Measurements from ENCODE around the gene OST4.
A peak's percentile ranks its signal among the peaks of the same experiment; 100 is the strongest.

OST4 gene

DNA sequence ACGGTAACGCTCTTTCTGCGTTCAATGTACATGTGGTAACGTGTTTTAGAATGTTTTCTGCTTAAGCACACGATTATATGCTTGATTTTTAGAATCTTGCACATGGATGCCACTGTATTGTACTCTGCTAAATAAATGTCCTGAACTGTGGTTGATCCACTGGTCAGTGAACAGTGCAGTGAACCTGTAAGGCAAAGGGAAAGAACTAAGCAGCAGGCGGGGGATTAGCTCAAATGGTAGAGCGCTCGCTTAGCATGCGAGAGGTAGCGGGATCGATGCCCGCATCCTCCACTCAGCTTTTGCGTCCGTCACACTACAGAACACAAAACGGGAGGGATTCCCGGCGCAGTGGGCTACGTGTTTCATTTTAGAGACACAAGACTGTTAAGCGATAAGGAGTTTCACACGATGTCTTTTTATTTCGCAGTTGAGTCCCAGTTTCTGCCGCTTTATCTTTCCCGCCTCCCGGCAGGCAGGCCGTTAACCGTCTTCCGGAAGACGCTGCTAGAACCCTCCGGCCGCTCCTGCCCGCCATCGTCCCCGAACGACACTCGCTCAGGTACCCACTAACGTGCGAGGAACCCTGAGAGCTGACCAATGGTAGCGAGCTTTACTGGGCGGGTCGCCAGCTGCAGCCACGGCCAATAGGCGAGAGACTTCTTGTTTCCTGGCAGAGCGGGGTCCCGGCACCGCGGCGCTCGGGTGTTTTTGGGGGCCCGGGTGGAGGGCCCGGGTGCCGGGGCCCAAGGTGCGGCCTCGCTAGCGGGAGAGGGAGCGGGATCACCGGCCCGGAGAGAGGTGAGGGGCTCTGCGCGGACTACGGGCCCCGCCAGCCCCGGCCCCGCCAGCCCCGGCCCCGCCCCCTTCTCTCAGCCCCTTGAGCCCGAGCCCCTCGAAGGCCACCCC is 20.2 kb downstream of the OST4 start, which contains the start of gene AGBL5:
TSS of gene AGBL5 (plus strand) at position 673 of the 906 bp plus-strand sequence. CDS start 1,291 bp downstream, outside the sequence.
- peak; percentile 95 for DNase-seq

DNA sequence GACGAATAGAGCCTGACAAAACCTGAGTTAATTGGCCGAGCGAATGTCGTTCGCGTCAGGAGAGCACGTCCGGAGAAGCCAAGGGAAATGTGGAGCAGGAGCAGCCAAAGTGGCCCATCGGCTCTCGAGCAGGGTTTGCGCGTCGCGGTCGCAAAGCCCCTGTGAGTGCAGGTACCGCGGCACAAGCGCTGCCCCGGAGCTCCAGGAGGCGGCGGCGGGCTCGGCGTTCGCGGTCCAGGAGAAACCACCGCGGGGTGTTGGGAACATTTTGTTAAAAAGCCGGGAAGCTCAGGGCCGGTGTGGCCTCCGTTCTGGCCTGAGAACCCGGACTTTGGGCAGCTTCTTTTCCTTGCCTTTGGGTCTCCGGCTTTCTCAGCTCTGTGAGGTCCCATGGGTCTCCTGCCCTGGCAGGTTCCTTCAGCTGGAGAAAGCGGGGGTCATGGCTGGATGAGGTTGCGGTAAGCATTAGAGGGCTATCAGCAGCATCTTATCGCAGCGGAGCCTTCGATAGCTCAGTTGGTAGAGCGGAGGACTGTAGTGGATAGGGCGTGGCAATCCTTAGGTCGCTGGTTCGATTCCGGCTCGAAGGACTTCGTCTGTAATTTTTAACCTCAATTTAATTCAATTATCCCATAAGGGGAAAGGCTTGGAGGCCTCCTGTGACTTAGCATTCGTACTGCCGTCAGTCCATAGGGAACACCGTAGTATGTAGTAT is 21.0 kb downstream of the OST4 start:
- DNase-seq = peak; percentile 90

DNA sequence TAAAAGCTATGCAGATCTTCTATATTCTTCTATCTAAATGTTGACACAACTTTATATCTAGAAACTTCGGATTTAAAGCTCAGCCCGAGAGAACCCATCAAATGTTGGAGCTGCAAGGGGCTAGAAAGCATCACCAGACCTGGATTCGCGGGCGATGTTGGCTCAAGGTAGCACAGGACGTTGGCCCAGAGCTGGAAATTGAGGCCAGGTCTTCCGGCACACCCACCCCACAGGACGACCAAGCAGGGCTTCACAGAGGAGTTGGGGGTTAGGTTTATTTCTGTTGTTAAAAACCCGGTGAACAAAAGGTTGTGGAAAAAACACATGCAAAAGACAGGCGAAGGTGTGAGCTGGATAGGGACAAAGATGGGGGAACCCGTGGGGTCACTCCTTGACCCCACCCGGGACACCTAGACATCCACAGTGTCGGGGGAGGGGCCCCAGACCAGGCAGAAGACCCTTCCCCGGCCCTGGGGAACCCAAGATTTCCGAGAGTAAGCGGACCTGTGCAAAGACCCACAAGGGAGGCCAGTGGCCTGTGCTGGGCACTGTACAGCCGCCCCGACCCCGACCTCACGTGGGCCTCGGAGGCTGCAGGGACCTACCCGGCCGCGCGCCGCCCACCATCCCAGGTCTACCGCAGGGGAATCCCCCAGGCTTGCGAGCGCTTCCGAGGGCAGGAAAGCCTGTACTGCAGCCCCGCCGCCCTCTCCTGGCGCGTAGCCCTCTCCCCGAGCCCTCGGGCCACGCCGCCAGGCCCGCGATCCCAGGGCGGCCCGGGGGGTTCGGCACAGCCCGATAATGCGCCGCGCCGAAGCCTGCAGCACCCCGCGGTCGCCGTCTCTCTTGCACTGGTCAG is 21.8 kb downstream of the OST4 start:
- DNase-seq = peak; percentile 41

DNA sequence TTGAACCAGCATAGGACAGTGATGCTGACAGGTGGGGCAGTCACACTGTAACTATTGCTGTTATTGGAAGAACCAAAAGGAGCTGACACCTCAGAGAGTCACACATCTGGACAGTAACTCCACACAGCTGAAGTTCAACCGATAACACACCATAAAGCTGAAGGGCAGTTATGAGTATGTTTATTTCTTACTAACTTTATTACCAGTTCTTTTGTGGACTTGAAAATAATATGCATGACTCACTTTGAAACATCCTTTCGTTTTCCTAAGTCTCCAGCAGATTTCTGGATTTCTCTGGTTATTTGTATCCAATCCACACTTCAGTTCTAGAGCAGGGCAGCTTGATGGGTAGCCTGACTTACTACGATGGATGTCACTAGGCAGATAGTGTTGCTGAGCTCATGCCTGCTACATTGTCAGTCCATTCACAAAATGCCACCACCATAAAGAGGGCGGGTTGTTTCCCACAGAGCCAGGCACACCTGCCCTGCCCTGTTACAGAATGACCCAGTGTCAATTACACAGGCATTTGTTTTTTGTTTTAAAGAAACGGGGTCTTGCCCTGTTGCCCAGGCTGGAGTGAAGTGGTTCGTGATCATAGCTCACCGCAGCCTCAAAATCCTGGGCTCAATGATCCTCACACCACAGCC is 28.3 kb downstream of the OST4 start:
- DNase-seq = no peak

- no peak for DNase-seq
Observed at GRCh38 chr2:27042159-27042661, 29.2 kb downstream of the OST4 start.

DNA sequence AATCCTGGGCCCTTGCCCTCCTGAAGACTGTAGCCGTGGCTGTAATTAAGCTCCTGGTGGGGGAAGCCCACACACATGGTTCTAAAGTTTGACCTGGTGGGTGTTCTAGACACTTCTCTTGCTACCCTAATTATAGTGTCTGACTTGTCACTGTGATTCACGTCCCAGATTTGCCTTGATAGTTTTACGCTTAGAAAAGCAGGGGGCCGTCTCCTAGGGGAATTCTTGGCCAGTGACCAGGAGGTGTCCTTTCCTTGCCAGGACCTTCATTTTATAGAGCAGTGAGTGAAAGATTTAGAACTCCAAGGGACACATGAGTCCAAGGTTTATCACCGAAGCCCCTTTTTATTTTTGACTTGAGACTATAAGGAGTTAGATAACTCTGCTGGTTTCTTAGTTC is 29.7 kb downstream of the OST4 start:
- DNase-seq = no peak

DNA sequence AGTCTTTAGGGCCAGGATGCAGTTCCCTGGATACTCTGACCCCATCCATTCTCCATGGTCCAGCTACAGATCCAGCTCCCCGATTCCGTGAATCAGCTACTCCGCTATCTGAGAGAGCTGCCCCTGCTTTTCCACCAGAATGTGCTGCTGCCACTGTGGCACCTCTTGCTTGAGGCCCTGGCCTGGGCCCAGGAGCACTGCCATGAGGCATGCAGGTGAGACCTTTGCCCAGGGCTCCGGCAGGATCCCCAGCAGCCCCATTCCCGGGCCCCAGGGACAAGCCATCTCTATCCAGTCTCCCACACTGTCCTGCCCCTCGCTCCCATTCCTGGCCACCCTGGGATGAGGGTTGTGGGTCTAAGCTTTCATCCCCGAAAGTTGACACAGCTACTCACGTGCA is 31.2 kb downstream of the OST4 start:
- no peak for DNase-seq

DNA sequence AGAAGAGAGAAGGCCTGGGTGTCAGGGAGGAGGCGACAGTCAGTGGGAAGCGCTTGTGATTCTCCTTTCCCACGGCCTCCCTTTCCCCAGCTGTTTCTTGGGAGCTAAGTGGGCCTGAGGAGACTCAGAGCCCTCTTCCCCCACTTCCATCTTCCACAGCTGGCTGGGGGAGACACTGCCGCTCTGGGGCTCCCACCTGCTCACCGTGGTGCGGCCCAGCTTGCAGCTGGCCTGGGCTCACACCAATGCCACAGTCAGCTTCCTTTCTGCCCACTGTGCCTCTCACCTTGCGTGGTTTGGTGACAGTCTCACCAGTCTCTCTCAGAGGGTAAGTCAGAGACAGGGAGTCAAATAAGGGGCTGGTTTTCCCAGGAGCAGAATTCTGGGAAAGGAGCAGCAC is 31.6 kb downstream of the OST4 start:
- DNase-seq = no peak

DNA sequence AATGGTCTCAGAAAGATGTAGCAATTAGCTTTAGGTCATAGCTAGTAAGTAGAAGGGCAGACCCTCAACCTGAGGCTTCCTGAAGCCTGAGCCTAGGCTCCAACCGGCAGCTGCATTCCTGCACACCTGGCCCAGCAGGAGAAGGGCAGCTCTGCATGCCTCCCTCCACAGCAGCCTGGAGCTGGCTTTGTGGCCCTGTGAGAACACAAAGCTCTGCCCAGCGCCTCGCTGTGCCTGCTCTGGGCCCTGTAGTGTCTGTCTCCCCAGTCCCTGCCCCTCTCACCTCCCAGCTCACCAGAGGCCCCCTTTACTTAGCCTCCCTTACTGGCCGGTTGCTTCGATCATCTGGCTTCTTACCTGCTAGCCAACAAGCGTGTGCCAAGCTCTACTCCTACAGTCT is 32.0 kb downstream of the OST4 start:
- DNase-seq = no peak

DNA sequence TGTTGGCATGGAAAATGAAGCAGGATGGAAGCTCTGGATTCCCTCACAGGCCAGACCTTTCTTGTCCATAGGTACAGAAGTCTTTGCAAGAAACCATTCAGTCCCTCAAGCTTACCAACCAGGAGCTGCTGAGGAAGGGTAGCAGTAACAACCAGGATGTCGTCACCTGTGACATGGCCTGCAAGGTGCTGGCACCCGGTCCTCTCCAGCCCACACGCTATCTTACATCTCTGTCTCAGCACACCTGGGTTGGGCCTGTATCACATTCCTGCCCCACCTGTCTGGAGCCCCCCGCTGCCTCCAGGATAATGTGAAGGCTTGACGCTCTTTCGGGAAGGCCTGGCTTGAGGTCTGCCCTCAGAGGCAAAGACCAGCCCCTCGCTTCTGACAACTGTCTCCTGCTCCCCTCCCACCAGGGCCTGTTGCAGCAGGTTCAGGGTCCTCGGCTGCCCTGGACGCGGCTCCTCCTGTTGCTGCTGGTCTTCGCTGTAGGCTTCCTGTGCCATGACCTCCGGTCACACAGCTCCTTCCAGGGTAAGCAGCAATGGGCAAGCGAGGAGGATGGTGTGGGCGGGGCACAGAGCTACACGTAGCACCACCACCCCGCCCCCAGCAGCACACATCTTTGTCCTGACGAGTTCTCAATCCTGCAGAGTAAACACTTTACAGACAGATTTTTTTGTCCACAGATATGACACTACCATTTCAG is 32.7 kb downstream of the OST4 start:
- no peak for DNase-seq

DNA sequence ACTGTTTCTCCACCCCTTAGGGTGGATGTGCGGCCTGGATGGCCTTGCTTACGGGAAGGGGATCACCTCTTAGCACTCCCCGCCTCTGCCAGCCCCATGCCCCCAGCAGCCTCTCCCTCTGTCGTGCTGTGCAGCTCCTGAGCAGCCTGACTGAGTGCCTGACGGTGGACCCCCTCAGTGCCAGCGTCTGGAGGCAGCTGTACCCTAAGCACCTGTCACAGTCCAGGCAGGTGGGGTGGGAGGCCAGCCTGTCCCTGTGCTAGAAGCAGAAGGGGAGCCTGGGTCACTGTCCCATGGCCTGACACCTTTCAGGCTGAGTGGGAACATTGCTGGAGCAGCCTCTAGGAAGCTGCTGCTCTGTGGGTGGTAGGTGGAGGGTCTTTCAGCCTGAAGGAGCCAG is 33.4 kb downstream of the OST4 start:
- no peak for DNase-seq

DNA sequence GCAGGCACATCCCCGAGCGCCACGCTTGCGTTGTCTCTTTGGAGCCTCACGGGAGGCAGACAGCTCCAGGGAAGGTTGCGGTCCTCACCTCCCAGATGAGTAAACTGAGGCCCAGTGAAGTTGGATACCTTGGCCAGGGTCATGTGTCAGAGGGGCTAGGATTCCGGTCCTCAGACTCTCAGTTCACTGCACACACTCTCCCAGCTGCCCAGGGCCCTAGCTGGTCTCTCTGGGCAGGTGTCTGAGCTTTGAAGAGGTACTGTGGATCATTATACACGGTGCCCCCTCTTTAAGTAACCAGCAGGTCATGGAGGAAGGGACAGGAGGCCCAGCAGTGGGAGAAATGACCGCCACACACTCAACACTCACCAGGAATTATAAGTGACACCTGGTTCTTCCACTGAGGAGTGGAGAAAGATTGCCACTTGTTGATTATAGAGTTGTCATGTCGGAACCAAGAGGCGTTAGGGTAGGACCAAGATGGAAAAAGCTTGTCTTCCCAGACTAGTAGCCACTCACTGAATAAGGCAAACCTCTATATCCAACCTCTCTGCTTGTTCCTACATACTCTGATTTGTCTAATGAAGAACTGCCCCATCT is 38.1 kb downstream of the OST4 start:
- DNase-seq = no peak

- peak; percentile 63 for DNase-seq
Observed at GRCh38 chr2:27032495-27033252, 38.8 kb downstream of the OST4 start, which contains the start of gene TMEM214. Gene TMEM214 (plus strand): TSS chr2:27032965. CDS start chr2:27033016, 51 bp downstream.

DNA sequence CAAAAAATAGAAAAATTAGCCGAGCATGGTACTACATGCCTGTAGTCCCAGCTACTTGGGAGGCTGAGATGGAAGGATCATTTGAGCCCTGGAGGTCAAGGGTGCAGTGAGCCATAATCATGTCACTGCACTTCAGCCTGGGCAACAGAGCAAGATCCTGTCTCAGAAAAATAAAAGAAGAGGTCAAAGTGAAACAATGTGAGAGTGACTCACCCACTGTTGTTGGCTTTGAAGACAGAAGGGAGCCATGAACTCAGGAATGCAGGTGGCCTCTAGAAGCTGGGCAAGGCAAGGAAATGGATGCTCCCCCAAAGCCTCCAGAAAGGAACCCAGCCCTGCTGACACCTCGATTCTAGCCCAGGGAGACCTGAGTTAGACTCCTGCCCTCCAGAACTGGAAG is 42.4 kb downstream of the OST4 start:
- no peak for DNase-seq

DNA sequence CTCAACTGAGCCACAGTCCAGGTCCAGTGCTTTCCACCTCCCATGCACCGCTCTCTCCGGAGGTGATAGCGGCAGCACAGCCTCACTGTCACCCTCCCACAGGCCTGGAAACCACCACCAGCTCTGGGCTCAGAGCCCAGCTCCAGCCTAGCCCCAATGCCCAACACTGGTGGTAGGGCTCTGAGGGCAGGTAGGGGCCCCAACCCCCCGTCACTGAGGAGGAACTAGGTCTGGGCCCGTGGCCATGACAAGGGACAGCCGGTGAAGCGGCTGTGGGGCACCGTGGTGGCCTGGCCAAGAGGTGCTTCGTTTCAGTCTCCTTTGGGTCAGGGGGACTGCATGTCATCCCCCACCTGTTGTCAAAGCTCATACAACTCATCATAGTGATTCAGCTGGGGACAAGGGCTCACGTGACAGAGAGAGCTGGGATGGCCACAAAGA is 44.2 kb downstream of the OST4 start:
- no peak for DNase-seq

DNA sequence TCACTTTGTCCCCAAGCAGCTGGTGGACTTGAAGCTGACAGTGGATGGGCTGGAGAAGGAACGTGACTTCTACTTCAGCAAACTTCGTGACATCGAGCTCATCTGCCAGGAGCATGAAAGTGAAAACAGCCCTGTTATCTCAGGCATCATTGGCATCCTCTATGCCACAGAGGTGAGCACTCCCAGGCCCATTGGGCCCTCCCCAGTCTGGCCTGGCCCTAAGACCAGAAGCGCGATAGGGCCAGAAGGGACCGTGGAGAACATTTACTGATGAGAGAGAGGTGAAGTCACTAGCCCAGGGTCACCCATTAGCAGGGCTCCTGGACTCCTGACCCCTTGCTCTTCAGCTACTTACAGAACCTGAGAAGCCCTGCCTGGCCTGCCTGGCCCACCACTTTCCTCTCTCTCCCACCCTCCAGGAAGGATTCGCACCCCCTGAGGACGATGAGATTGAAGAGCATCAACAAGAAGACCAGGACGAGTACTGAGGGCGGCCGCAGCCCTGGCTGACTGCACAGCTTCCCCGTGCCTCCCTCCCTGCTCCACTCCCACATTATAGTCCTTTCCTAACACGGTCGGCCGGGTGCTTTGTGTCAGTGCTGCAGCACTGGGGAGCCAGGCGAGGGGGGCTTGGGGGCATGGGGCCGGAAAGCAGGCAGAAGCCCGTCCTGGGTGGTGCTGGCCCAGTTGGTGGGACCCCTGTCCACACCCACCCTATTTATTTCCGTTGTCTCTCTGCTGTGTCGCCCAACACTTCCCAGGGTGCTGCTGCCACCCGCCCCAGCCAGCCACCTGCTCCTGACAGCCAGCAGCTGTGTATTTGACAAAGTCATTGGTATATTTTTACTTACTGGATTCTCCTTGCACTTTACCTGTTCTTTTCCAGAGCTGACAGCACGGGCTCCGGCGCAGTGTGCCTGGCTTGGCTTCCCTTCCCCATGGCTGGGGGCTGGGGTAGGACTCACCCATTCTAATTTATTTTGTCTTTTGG is 45.3 kb downstream of the OST4 start:
- no peak for DNase-seq

DNA sequence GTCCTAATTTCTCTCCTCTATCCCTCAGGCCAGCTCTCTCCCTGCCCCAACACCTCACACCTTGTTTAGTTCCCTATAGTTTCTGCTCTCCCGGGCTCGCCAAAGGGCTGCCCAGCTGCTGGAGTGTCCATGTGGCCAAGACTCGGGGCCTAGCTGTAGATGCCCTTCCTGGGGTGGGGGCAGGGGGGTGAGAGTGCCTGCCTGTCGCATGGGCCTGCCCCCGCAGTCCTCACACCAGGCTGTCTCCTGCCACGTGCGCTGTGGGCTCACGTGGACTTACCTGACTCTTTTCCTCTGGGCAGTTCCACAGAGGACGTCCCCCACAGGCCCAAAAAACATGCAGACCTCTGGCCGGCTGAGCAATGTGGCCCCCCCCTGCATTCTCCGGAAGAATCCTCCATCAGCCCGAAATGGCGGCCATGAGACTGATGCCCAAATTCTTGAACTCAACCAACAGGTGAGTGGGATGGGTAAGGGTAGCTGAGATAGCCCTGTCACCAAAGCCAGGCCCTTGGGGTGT is 46.1 kb downstream of the OST4 start:
- no peak for DNase-seq

GRCh38 chr2:27024812-27025211 is 46.6 kb downstream of the OST4 start:
- DNase-seq = no peak

- DNase-seq = no peak
Observed at GRCh38 chr2:27024188-27024587, 47.3 kb downstream of the OST4 start.

All from activated CD4-positive, alpha-beta T cell treated with anti-CD3 and anti-CD28 coated beads for 1 hour (primary cell).